Adrenal gland (tissue), 5 donors: ENCODE results near the gene TBC1D7.

ENCODE experiments used
- CTCF ChIP-seq, 6 experiments: fragments of 450-650 bp in 4 of 6; fragments of 200-600 bp in 2 of 6; sonication (generic) in 1 of 6; IDR thresholded peaks; 1 replicate in 5 of 6; 2 replicates in 1 of 6; pipeline versions ENCODE4 v1.5.1 to v1.8.0; 2016 to 2021; ENCODE audit warnings: antibody characterized with exemption in 6 of 6, mild to moderate bottlenecking in 2 of 6, moderate library complexity in 1 of 6
- POLR2A ChIP-seq, 2 donors: fragments of 450-650 bp; IDR thresholded peaks; one replicate each; pipeline ENCODE4 v1.6.1; 2017; ENCODE audit warnings: antibody characterized with exemption in 2 of 2, mild to moderate bottlenecking in 2 of 2, moderate library complexity in 1 of 2
- donor health status: DM: no; HTN: no; CAD: no.

- TF ChIP-seq CTCF (IDR thresholded peaks at IDR 0.05): no peak
- no peak for TF ChIP-seq POLR2A (IDR thresholded peaks at IDR 0.05)
Observed at GRCh38 chr6:13295576-13295975, 32.8 kb downstream of the TBC1D7 start.
